NB4 (cell line): ENCODE data around the gene UNC5A.

ENCODE experiments used
- DNase-seq: peaks from one replicate; pipeline ENCODE4 v3.0.0; 2010; ENCODE audit warnings: low read depth
- H3K4me3 ChIP-seq: one replicate; pipeline ENCODE4 v1.5.1; 2011; ENCODE audit warnings: mild to moderate bottlenecking, low read depth, low read length, moderate library complexity
- MAX ChIP-seq: IDR thresholded peaks from 2 replicates; pipeline ENCODE4 v1.6.1; 2011; ENCODE audit warnings: low read depth, low read length
- MYC ChIP-seq: IDR thresholded peaks from 2 replicates; pipeline ENCODE4 v1.6.1; 2011; ENCODE audit warnings: low read depth, low read length
- POLR2A ChIP-seq: IDR thresholded peaks from 2 replicates; pipeline ENCODE4 v1.6.1; 2011; ENCODE audit warnings: mild to moderate bottlenecking; ENCODE audit not compliant: insufficient read length; ENCODE audit errors: extremely low read depth
- TF ChIP-seq, protein P1 (sequence below): IDR thresholded peaks from one replicate; pipeline ENCODE4 v1.5.1; 2012; ENCODE audit warnings: low read depth, low read length

Gene UNC5A

DNA sequence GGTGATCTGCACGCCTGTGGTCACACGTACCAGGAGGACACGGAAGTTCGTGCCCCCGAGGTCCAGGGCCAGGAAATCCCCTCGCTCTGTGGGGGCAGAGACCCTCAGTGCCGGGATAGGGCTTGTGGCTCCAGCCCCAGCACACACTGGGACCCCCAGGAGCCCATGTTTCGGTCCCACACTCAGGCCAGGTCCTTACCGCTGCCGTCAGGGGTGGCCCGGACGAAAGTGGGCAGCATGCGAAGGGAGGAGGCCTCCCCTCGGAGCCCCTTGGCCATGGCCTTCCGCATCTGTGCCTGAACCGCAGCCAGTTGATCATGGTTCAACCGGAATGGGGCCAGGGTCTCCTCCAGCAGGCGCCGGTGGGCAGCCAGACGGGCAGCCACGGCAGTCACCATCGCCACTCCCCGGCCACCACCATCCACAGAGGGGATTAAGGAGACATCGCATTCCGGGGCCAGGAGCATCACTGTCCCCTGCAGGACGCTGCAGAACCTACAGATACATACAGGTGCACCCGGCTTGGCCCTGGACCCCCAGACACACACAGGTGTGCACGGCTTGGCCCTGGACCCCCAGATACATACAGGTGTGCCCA, 77.0 kb downstream of the UNC5A start:
- no peak for DNase-seq
- TF ChIP-seq, protein P1, sequence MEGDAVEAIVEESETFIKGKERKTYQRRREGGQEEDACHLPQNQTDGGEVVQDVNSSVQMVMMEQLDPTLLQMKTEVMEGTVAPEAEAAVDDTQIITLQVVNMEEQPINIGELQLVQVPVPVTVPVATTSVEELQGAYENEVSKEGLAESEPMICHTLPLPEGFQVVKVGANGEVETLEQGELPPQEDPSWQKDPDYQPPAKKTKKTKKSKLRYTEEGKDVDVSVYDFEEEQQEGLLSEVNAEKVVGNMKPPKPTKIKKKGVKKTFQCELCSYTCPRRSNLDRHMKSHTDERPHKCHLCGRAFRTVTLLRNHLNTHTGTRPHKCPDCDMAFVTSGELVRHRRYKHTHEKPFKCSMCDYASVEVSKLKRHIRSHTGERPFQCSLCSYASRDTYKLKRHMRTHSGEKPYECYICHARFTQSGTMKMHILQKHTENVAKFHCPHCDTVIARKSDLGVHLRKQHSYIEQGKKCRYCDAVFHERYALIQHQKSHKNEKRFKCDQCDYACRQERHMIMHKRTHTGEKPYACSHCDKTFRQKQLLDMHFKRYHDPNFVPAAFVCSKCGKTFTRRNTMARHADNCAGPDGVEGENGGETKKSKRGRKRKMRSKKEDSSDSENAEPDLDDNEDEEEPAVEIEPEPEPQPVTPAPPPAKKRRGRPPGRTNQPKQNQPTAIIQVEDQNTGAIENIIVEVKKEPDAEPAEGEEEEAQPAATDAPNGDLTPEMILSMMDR, result no peak
- TF ChIP-seq MYC (no peak), MAX (no peak), POLR2A (no peak)
- H3K4me3 ChIP-seq, result no peak overlapping the region

- DNase-seq, result no peak
- no peak for TF ChIP-seq POLR2A
- TF ChIP-seq, protein P1, result no peak
- no peak for TF ChIP-seq MAX
- no peak for TF ChIP-seq MYC
- H3K4me3 ChIP-seq, result no peak overlapping the region
These were observed 77.9 kb downstream of the UNC5A start for GRCh38 chr5:176888016-176888864.

- no peak for DNase-seq
- TF ChIP-seq MAX, result no peak
- no peak for TF ChIP-seq MYC
- TF ChIP-seq, protein P1, result no peak
- no peak for TF ChIP-seq POLR2A
- H3K4me3 ChIP-seq, result no peak overlapping the region
These were observed 78.5 kb downstream of the UNC5A start for GRCh38 chr5:176888865-176889165.

DNA sequence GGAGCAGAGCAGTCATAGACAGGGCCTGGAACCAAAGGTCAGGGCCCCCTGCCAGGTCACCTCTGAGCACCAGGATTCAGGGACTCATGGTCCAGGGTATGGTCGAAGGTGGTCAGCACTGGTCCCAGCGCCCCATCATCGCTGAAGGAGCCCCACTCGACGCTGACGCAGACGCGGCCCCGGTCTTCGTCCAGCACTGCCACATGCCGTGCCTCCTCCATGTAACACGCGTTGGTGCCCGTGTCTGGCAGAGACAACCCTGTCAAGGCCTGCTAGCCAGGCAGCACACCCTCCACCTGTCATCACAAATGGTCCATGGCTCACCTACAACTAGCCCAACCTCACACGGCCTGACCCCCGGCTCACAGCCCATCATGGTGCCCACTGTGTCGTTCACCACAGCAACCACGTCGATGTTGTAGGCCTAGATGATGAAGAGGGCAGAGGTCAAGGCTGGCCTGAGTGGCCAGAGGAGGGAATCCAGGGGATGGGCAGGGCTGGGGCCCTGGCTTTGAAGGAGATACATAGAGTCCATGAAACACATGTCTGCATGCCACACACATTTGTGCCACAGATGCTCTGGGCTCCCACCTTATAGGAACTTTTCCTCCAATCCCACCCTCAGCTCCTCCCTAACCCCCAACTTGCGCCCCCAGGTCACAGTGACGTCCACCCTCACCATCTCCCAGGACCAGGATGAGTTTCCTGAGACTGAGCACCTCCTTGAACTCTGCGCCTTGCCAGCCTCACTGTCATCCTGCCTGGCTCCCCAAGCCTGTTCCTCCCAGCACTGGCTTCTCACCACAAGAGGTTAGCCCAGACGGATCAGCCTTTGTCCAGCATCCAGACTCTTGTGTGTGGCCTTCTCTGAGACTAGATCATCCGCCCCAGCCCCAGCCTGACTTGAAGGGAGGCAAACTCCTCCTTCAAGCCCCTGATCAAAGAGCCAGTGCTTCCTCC, 79.2 kb downstream of the UNC5A start:
- no peak for DNase-seq
- H3K4me3 ChIP-seq, result no peak overlapping the region
- TF ChIP-seq, protein P1, result no peak
- TF ChIP-seq POLR2A, result no peak
- TF ChIP-seq MYC, result no peak
- no peak for TF ChIP-seq MAX

DNA sequence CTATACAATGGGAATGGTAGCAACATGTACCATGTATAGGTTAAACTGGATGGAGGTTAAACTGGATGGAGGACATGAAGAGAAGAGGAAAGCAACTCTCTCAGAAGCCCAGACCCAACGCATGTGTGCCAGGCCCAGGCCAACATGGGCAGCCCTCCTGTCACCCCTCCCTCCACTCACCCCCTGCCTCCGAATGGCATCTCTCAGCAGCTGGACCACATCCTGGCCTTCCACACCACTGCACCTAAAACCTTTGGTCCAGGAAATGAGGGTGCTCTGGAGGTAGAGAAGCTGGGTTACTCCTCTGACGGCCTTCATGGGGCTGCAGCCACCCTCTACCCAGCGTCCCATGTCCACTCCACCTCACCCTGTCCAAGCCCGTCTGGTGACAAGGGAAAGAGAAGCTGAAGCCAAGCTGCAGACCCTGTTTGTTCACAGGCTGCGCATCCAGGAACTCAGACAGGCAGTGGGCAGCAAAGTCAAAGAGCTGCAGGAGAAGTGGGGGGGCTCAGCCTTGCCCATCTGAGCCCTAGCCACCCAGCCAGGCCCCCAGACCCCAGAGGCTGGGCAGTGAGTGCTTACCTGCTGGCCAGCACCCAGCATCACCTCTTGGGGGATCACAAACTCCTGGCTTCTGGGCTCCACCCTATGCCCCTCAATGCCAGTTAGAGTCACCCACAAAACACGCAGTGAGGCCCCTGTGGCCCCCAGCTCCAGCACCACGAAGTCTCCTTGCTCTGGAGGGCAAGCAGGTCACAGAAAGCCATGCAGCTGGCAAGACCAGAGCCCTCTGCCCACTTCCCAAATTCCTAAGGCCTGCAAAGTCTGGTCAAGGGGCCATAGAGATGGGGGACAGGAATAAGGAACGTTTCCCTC, 80.3 kb downstream of the UNC5A start:
- no peak for TF ChIP-seq POLR2A
- TF ChIP-seq MAX, result no peak
- TF ChIP-seq, protein P1, result no peak
- no peak for TF ChIP-seq MYC
- H3K4me3 ChIP-seq, result no peak overlapping the region
- DNase-seq, result no peak
